GM21528 (cell line): Measurements from ENCODE around the gene IPO5.
"Not testable (repeated sequence)": the region's sequence is repeated elsewhere in the genome, so short reads cannot be mapped to it uniquely, and the experiment has no call there.

ENCODE experiments used
- ATAC-seq: cut with Tn5 transposase; IDR thresholded peaks from one replicate; pipeline ENCODE4 v1.9.1; 2021; ENCODE audit warnings: mild to moderate bottlenecking, moderate library complexity; ENCODE audit not compliant: unreplicated experiment, low FRiP score

Gene IPO5

DNA sequence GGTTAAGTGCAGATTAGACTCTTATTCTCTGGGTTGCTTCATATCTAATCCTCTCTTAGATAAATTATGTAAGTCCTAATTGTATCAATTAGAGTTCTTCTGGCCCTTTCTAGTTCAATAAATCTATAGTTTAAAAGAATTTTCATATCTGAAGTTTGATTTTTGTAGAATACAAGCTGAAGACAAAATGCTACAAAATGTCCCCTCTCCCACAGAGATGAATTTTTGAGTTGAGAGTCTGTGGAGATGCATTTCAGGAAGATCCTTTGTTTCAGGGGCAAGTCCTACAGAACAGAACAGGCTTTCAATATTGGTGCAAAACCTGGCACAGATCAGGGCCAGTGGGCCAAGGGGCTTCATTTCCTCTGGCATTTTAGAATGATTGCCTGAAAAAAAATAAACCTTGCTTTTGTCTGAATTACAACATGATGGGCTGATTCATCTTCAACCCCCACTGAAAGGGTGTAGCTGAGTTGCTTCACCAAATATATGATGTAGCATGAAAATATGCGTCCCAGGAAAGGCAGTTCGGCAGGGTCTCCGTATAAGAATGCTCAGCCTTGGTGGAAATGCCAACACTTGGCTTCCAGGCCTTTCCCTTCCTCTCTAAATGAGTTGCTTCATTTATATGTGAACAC lies 6.4 kb upstream of the IPO5 start:
- no peak for ATAC-seq

DNA sequence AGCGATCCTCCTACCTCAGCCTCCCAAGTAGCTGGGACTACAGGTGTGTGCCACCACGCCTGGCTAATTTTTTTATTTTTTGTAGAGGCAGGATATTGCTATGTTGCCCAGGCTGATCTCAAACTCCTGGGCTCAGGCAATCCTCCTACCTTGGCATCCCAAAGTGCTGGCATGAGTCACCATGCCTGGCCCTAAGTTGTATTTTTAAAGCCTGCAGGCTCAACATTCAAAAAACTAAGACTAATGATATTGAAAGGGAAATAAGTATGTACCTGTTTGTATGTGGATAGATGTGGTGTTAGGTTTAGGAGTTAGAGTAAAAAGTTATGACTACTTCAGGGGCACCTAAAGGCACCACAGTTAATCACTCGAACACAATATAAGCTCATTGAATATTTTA lies 5.4 kb upstream of the IPO5 start:
- no peak for ATAC-seq

DNA sequence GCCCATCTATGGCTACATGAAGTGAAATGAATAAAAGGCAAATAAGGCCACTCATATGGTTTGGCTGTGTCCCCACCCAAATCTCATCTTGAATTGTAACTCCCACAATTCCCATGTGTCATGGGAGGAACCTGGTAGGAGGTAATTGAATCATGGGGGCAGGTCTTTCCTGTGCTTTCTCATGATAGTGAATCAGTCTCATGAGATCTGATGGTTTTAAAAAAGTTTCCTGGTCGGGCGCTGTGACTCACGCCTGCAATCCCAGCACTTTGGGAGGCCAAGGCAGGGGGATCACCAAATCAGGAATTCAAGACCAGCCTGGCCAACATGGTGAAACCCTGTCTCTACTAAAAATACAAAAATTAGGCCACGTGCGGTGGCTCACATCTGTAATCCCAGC lies 4.2 kb upstream of the IPO5 start:
- not testable (repeated sequence) for ATAC-seq

DNA sequence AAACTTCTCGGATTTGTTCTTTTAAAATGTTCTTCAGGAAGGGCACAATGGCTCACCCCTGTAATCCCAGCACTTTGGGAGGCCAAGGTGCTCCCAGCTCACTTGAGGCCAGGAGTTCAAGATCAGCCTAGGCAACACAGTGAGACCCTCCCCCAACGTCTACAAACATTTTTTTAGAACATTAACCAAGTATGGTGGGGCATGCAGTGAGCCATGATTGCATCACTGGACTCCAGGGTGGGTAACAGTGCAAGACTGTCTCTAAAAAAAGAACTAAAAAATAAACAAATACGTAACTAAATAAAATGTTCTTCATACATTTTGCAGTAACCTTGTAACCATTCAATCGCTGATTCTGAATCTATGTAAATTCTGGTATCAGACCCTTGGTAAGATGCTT lies 2.1 kb upstream of the IPO5 start:
- ATAC-seq, result no peak

DNA sequence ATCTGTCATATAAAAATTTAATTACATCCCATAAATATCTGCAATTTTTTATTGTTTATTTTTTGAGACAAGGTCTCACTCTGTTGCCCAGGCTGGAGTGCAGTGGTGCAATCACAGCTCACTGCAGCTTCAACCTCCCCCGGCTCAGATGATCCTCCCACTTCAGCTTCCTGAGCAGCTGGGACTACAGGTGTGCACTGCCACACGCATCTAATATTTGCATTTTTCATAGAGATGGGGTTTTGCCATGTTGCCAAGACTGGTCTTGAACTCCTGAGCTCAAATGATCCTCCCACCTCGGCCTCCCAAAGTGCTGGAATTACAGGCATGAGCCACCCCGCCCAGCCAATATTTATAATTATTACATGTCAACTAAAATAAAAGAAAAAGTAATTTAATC lies 644 bp upstream of the IPO5 start:
- ATAC-seq, result peak; percentile 71

DNA sequence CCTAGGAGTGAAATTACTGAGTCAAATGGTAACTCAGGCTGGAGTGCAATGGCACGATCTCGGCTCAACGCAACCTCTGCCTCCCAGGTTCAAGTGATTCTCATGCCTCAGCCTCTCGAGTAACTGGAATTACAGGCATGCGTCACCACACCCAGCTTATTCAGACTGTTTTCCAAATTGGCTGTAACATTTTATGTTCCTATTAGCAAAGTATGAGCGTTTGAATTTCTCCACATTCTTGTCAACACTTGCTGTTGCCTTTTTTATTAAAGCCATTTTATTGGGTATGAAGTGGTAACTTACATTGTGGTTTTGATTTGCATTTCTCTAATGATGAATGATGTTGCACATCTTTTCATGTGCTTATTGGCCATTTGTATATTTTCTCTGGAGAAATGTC lies 7.9 kb downstream of the IPO5 start:
- no peak for ATAC-seq

DNA sequence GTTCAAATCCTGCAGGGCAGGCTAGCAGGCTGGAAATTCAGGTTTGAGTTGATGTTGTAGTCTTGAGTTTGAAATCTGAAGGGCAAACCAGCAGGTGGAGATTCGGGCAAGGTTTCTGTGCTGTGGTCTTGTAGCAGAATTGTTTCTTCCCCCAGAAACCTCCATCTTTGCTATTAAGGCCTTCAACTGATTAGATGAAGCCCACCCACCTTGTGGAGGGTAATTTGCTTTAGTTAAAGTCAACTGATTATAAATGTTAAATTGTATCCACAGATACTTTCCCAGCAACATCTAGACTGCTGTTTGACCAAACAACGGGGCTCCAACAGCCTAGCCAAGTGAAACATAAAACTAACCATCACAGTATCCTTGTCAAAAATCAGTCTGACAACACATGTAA lies 9.4 kb downstream of the IPO5 start:
- ATAC-seq, result no peak

DNA sequence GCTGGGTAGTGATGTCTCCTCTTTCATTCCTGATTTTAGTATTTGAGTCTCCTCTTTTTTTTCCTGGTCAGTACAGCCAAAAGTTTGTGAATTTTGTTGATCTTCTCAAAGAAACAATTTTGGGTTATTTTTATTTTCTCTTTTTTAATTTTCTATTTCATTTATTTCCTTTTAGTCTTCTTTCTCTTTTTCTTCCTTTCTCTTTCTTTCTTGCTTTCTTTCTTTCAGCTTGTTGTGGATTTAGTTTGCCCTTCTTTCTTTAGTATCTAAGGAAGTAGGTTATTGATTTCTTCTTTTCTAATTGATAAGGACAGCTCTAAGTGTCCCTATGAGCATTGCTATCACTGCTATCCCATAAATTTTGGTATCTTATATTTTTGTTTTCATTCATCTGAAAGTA lies 13.8 kb downstream of the IPO5 start:
- ATAC-seq, result no peak

DNA sequence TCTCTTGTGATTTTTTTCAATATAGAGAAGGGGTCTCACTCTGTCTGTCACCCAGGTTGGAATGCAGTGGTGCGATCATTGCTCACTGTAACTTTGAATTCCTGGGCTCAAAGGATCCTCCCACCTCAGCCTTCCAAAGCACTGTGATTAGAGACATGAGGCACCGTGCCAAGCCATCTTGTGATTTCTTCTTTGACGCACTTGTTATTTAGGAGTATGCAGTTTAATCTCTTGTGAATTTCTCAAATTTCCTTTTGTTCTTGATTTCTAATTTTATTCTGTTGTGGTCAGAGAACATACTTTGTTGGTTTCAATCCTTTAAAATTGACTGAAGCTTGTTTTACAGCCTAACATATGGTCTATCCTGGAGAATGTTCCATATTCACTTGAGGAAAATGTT lies 14.5 kb downstream of the IPO5 start:
- no peak for ATAC-seq

DNA sequence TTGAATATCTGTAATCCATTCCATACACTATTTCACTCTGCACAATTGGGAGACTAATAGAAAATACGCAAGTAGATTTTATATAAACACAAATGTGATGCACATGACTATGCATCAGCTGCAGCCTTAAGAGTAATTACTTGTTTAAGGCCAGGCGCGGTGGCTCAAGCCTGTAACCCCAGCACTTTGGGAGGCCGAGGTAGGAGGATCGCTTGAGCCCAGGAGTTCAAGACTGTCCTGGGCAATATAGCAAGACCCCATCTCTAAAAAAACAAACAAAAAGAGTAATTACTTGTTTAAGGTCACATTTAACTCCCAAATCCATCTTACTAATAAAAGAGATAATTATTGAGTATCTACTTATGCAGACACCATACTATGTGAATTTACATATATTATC lies 18.0 kb downstream of the IPO5 start:
- ATAC-seq, result no peak

DNA sequence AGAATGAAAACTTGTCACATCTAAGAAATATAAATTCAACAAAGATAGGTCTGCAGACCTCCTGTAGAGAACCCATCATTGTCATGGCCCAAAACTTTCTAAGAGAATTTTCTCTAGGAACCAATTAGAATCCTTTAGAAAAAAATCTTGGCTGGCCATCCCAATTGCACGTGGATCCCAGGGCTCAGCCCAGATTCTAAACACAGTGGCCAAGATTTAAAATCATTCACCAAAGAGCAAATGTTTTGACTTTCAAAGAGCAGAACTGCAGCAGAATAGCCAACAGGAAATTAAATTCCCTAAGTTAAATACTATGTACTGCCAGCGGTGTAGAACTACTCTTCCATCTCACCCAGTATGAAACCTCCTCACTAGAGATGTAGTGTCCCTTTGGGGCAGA lies 21.3 kb downstream of the IPO5 start:
- ATAC-seq, result no peak

DNA sequence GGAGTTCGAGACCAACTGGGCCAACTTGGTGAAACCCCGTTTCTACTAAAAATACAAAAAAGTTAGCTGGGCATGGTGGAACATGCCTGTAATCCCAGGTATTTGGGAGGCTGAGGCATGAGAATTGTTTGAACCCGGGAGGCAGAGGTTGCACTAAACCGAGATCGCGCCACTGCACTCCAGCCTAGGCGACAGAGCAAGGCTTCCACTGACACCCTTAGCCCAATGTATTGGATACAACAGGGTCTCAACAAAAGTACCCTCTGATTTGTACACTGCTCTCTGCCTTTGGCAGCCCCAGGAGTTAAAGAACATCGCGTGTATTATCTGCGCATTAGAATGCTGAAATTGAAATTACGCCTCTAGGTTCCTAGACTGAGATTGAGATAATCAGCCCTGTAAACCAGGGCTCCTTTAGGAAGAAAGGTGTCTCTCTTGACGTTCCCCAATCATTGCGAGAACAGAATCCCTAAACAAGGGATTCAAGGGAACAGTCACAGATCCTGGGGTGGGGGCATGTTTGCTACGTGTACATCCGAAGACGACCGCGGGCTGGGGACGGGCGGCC lies 21.9 kb downstream of the IPO5 start:
- ATAC-seq, result peak; percentile 4

DNA sequence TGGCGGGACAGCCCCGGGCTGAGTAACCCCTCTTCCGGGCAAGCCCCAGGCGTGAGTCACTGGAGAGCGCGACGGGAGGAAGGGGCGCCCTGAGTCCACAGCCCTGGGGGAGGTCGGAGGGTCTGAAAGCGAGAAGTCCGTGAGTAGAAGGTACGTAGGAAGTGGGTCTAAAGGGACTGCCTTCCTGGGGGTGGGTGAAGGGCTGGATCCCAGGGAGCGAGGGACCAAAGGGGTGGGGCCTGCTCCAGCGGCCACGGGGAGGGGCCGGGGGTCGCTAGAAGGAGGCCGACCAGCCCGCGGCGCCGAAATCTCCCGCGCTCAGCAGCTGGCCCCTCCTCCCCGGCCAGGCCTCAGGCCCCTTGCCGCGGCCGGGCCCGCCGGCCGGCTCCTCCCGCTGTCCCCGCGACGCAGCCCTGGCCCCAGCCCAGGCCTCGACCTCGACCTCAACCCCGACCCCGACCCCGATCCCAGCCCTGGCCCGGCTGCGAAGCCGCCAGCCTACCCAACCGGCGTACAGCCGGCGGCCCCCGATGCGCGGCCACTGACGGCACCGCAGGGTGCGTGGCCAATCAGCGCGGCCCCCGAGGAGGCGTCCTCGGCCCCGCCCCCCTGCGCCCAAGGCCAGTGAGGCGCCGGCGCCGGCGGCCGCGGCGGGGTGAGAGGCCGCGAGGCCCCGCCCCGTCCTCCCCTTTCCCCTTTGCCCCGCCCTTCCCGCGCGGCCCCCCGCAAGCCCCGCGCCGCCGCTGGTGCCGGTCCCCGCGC lies 22.6 kb downstream of the IPO5 start:
- peak; percentile 92 for ATAC-seq

DNA sequence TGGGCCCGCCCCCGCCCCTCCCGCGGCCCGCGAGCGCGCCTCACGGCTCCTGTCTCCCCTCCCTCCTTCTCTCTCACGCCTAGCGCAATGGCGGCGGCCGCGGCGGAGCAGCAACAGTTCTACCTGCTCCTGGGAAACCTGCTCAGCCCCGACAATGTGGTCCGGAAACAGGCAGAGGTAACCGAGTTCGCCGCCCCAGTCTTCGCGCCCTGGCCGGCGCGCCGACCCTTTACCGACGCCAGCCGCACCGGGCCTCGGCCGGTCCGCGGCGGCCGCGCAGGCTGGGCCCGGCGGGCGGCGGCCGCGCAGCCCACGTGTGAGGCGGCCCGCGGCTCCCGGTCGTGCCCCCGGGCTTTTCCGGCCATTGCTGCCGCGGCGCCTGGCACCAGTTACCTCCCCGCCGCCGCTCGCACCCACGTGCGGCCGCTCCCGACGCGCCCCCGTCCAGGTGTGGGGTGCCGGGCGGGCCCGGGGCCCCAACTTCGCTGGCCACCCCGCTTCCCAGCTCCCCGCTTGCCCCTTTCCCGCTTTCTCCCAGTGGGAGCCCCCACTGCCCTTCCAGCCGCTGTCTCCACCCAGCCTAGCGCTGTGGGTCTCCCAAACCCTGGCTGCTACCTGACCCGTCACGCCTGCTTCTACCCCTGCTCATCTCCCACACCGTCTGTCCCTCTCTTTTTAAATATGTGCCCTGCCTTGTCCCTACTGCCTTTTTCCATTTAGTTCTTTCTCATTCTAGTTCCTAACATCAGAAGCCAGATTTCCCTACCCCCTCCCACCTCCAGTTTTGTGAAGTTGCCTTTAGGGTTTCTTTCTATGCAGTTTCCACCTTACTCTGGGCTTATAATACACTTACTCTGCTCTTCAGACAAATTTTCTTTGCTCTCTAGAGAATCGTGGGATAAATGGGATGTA lies 23.4 kb downstream of the IPO5 start:
- ATAC-seq, result peak; percentile 31

DNA sequence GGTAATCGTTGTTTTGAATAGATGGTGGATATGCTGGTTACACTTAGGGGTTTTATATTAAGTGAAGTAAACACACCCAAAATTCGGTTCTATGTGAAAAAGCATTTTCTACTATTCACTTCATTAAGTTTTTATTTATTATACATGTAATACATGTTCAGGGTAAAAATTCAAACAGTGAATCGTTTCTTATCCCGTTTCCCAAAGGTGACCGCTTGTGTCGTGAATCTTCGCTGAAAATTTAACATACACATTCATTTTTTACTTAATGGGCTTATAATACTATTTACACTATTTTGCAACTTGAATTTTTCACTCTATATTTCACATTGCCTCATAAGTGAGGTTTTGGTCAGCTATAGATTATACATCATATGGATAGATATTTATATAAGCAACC lies 24.5 kb downstream of the IPO5 start:
- ATAC-seq, result no peak

DNA sequence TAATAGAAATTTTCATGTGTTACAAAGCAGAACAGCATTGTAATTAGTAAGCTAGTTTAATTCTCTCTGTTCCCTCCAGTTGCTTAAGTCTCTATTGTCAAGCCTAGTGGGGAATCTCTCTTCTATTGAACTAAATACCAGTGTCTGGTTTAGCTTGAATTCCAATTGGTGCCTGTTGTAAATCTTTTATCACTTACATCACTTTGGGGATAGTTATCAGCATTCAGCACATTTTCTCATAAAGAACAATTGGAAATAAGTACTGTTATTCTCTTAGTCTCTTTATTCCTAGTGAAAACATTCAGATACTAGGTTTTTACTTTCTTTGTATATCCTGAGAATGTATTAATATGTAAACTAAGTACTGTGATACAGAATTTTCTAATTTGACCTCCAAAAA lies 25.2 kb downstream of the IPO5 start:
- no peak for ATAC-seq

DNA sequence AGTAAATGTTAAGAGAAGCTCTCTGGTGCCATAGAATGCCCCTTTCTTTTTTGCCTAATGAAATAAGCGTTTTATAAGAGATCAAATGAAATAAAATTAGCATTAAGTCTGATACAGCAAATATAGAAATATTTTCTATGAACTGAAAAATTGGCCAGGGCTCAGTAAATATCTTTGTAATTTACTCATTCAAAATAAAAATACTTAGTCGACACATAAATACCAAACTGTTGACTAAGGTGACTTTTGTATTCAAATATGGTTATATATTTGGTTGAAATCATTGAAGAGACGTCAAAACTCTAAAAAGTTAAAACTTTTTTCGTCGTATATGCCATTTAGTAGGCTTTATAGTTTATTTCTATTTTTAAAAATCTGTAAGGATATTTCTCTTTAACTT lies 25.6 kb downstream of the IPO5 start:
- no peak for ATAC-seq

DNA sequence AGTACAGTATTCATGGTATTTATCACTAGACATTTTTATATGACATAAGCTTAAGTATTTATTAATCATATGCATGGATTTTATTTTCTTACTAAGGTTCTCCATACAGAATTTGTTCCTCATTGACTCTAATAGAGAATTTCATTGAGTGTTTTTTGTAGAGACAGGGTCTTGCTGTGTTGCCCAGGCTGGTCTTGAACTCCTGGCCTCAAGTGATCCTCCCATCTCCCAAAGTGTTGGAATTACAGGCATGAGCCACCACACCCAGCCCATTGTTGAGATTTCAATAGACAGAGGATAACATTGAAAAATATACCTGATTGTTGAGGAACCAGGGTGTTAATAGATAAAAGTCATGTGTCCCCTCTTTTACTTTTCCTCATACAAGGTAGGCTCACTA lies 26.1 kb downstream of the IPO5 start:
- no peak for ATAC-seq

DNA sequence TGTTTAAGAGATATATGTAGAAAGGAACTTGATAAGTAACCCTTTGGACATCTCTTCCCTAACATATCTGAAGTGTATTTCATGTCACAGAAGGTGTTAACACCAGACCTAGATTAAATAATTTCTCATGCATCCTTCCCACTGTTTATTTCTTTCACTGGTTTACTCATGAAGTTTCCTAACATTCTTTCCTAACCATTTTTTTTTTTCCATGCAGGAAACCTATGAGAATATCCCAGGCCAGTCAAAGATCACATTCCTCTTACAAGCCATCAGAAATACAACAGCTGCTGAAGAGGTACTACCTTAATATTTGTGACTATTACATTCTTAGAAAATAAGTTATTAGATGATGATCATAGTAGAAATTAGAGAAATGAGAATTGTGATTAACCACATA lies 28.8 kb downstream of the IPO5 start:
- ATAC-seq, result no peak

DNA sequence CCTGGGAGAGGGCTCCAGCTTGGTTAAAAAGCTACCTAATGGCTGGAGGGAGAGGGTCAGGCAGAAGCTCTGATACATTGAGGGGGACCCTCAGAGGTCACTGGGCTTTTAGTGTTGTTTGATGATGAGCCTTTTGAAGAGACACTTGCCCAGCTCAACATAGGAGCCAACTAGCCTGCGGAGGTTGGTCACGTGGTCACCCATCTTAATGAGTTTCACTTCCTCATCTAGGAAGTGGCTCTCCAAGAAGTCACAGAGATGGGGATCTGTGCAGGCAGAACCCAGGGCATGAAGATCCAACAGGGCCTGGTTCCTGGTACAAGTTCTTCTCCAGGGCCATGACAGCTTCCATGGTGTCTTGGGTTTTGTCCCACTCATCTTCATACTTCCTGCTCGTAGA lies 33.4 kb downstream of the IPO5 start:
- ATAC-seq, result peak; percentile 80

DNA sequence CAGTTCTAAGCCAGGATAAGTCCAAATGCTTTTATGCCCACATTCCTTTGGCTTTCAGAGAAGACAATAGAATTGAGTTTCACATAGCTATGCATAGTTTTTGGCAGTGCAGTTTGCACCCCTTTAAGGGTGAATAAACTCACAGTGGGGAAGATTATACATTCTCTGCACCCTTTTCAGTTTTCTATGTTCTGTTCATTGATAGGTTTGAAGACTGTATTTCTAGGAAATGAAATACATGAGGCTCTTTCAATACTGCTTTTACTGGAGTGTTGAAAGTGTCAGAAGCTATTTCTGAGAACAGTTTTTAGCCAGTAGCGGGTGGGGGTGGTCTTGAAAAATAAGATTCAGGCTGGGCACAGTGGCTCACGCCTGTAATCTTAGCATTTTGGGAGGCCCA lies 46.2 kb downstream of the IPO5 start:
- no peak for ATAC-seq
